Subcutaneous adipose tissue (tissue), 4 donors: Measurements from ENCODE around the gene NTSR2. TPM values are rescaled to one million over a fixed set of nuclear protein-coding genes. Genes with fewer than 3 reads are reported as not detected.

Experiments used
- CTCF ChIP-seq: fragments of 450-650 bp; IDR thresholded peaks from one replicate; pipeline ENCODE4 v1.5.1; 2016; ENCODE audit warnings: low read depth, mild to moderate bottlenecking, control low read depth, antibody characterized with exemption, moderate library complexity
- total RNA-seq, 4 donors: library from RNA; depleted of rRNA; stranded (reverse); fragments of >200 nt; gene quantifications; one replicate each; pipeline ENCODE4 v1.1.0, GENCODE V29; 2016

NTSR2 gene
- total RNA-seq, 4 donors from 2014 or later: 1.1 TPM; not detected in 2

- TF ChIP-seq CTCF: no peak
Measured at GRCh38 chr2:11616097-11616687, 53.8 kb downstream of the NTSR2 start.

GRCh38 chr2:11615209-11615608, 54.8 kb downstream of the NTSR2 start:
- TF ChIP-seq CTCF: no peak

GRCh38 chr2:11613297-11613696, 56.7 kb downstream of the NTSR2 start:
- TF ChIP-seq CTCF: no peak

GRCh38 chr2:11612553-11613215, 57.3 kb downstream of the NTSR2 start:
- no peak for TF ChIP-seq CTCF

- TF ChIP-seq CTCF: no peak
Measured at GRCh38 chr2:11611251-11611650, 58.7 kb downstream of the NTSR2 start.

GRCh38 chr2:11610624-11611242, 59.3 kb downstream of the NTSR2 start:
- no peak for TF ChIP-seq CTCF

Other genes with a start within 250 kb of the NTSR2 start
- gene E2F6, start 204.0 kb downstream of the NTSR2 start, total RNA-seq: 10 to 100 TPM; 17.2 to 30.2 (median 22.9) TPM
- gene GREB1, start 136.2 kb downstream of the NTSR2 start, total RNA-seq: 1 to 10 TPM; 3.4 to 8.4 (median 4.7) TPM
- gene LPIN1, start 76.4 kb upstream of the NTSR2 start, total RNA-seq: 100 to 1,000 TPM in 2 of 4 donors, 10 to 100 TPM in 2; 47.6 to 293 (median 140) TPM